Daoy (cell line): ENCODE results near the gene PZP. TPM values are rescaled to one million over a fixed set of nuclear protein-coding genes. Genes with fewer than 3 reads are reported as not detected.
"Not testable (repeated sequence)": the region's sequence is repeated elsewhere in the genome, so short reads cannot be mapped to it uniquely, and the experiment has no call there.

ENCODE experiments used
- DNase-seq: peaks from one replicate; pipeline ENCODE4 v3.0.0-alpha.2; 2015; ENCODE audit warnings: low read depth
- total RNA-seq: library from RNA; depleted of rRNA; stranded (reverse); fragments of >200 nt; shearing (Covaris generic); gene quantifications from 2 replicates; pipeline ENCODE4 v1.2.3, GENCODE V29; 2014

PZP gene
- total RNA-seq, 1 experiment from 2014 or later, result not detected

DNA sequence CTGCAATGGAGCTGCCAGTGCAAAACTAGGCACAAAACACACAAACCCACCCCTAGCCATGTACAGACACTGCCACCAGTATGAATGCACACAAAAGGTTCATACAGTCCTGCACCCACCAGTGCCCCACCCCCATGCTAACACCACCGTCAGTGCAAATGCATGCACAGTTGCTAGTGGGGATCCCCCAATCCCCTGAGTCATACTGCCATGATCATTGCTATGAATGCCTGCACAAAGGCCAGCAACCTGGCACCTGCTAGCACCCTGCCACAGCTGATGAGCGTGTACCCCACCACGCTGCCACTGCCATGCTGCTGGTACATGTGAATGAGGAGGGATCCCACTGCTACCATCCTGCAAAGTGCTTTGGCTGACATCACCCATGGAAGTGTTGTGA lies 23.9 kb downstream of the PZP start:
- no peak for DNase-seq

DNA sequence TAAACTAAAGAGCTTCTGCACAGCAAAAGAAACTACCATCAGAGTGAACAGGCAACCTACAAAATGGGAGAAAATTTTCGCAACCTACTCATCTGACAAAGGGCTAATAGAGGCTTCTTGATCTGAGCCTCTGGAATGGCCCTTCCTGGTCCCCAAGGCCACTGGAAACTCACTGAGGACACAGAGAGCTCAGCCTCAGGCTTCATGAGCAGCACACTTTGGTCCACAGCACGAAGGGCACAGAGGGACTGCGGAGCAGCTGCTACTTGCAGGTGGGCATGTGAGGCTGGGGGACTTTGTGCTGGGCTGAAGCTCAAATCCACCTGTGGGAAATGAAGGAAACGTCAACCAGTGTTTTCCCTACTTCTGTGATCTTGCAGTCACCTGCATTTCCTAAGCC lies 27.4 kb downstream of the PZP start:
- DNase-seq, result no peak

DNA sequence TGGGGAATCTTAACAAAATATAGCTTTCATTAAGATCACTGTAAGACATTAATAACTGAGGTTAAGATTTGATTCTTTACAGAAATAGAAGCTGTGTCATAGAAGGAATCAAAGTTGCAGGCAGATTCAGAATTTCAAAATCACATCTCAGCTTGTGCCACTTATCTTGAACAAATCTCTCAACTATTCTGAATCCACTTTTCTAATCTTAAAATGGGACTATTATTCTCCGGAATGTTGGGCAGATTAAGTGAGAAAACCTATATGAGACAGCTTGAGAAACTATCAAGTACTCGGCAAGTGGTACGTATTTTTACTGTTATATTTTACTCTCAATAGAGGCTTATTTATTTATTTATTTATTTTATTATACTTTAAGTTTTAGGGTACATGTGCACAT lies 28.4 kb downstream of the PZP start:
- DNase-seq, result no peak

DNA sequence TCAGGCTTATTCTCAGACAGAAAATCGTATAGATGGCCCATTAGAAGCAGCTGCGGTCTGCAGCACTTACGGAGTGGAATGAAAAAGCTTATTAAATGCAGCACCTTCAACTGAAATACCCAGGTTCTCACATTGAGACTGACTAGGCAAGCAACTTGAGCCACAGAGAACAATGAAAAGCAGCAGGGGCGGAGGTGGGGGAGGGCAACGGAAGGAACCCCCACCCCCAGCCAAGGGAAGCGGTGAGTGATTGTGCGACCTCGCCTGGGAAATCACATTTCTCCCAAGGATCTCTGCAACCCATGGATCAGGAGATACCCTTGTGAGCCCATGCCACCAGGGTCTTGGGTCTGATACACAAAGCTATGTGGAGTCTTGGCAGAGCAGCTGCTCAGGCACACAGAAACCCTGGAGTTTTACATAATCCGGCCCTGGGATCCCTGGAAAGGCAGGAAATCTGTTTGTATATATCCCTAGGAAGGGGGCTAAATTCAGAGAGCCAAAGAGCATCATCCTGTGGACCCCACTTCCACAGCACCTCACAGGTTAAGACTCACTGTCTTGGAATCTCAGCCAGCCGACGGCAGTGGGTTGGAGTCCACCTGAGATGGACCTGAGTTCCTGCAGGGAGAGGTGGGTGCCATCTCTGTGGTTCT lies 38.1 kb downstream of the PZP start:
- DNase-seq, result no peak

DNA sequence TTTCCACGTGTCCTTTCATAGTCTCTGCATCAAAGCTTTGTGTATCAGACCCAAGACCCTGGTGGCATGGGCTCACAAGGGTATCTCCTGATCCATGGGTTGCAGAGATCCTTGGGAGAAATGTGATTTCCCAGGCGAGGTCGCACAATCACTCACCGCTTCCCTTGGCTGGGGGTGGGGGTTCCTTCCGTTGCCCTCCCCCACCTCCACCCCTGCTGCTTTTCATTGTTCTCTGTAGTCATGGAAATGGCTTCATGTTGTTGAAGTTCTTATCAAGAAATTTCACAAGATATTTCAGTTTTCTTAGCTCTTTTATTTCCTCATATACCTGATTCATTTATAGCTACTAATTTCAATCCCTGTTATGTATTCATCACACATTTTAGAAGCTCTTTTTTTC lies 40.9 kb downstream of the PZP start:
- DNase-seq, result not testable (repeated sequence)

DNA sequence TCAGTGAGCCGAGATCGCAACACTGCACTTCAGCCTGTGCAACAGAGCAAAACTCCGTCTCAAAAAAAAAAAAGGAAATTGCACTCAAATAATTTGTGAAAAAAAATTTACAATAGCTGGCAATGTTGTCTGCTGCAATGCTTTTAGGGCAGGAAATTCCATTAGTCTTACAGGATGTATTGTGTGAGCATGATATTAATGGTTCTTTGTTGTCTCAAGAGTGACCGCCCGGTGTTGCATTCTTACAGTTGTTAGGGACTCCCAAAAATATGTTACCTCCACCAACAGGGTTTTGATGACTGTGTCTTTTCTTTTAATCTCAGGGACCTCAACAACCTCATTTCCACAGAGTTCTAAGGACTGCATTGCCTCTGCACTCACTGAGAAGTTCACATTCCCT lies 44.8 kb downstream of the PZP start:
- no peak for DNase-seq

DNA sequence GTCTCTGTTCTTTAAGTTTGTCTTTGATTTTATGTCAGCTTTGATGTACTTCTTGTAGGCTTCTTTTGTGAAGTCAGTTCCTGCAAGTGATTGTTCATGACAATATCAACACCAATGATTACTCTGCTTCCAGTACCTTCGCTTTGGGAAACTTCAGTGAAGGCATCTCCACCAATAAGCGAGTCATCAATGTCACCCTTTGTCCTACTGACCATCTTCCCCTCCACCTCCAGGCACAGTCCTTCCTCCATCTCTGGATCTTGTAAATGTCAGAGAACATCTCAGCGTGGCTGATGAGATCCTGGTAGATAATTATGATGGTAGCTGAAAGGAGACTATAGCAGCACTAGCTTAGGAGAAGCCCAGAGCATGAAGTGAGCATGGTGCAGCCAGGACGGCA lies 52.1 kb downstream of the PZP start:
- DNase-seq, result no peak

DNA sequence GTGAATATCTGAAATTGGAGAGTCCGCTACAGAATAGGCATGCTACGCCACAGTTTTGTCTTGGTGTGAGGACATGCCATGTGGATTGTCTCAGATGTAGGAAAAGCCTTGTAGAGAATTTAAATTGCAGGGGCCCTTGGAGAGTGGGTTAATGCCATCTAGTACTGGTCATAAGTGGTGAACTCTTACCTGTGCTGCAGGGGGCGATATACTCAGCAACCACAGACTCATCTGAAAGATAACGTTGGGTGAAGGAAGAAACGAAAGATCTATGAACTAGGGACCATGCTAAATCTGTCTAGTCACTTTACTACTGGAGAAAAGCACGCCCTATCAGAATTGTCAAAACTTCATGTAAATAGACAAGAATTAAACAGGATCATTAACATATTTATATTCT lies 58.8 kb downstream of the PZP start:
- no peak for DNase-seq

DNA sequence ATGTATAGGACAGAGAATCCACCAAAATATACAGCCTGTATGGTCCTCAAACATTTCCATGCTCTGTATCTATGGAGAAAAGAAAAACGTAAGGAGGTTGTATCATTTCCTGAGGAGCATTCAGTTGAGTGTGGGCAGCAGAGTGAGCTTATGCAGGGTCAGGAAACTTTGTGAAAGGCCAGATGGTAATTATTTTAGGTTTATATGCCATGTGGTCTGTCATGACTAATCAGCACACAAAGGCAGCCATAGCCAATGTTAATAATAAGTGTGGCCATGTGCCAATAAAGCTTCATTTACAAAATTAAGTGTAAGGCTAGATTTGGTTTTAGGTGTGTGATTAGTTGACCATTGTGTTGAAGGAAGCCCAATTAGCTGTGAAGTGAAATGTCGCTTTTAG lies 59.3 kb downstream of the PZP start:
- DNase-seq, result no peak

DNA sequence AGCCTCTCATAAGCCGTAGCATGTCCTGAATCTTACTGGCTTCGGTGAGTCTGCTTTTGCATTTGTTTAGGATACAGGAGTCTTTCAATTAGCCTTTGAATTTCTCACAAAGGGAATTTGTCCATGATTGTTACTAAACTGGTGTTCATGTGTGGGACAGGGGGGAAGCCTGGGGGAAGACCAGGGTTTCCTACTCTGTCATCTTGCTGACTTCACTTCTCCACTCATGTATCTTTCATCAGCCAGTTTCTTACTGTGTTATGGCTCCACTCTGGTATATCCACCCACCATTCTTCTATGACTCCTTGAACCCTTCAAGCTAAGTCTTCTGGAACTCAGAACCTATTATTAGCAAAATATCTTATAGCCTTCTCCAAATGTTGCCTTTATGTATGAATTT lies 60.7 kb downstream of the PZP start:
- DNase-seq, result no peak

DNA sequence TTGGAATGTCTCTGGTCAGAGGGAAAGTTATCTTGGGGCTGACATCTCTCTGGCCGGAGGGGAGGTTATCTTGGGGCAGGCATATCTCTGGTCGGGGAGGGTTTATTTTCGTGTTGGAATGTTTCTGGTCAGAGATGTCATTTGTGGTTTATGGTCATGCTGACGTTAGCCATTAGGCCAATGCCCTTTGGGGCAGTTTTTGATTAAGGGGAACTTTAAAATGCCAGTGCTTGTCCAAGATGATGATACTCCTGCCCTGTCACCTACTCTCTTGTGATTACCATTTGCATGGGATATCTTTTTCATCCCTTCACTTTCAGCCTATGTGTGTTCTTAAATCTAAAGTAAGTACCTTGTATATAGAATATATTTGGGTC lies 63.5 kb downstream of the PZP start:
- no peak for DNase-seq

DNA sequence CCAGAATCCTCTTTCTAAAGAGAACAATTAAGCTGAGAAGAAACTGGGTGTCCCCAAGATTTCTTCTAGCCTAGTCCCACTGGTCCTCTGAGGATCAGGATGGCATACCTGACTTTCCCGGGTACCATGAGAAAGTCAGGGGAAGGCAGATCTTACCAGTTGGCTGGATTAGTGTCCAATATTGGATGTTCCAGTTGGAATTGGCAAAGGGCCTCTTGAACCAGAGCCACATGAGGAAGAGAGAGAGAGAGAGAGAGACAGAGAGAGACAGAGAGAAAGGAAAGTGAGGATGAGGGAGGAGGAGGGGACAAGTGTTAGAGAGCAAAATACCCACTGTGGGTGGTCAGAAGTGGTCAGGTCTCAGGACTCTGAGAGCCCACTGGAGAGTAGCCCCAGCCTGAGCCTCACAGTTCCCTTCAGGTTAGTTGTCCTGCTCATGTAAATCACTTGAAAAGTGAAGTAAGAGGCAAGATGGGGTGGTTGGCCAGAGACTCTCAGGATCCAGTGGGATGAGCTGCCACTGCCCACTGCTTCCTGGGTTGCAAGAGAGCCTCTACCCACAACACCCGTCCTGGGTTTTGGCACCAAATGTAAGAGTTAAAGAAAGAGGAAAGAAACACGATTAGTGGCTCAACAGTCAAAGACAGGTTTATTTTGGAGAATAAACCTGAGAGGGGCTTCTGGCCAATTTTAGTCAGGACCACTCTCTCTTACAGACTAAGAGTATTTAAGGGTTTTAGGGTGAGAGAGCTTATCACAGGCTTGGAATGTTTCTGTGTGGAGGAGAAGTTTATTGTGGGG lies 64.1 kb downstream of the PZP start:
- no peak for DNase-seq

DNA sequence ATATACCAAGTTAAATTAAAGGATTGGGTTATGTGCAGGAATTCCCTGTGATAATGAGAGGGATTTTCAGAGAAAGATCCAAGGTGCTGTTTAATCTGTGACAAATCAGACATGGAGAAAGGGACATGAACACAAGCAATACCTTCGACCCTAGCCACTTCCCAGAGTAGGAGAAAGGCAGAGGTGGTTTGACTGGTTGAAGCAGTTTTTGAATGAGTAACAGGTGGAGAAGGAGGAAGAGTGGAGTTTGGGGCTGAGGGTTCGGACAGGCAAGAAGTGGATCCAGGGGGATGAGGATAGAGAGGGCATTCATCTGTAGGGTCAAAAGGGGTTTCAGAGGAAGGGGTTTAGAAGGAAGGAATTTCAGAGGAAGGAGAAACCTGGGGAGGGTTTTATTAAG lies 65.1 kb downstream of the PZP start:
- DNase-seq, result no peak

DNA sequence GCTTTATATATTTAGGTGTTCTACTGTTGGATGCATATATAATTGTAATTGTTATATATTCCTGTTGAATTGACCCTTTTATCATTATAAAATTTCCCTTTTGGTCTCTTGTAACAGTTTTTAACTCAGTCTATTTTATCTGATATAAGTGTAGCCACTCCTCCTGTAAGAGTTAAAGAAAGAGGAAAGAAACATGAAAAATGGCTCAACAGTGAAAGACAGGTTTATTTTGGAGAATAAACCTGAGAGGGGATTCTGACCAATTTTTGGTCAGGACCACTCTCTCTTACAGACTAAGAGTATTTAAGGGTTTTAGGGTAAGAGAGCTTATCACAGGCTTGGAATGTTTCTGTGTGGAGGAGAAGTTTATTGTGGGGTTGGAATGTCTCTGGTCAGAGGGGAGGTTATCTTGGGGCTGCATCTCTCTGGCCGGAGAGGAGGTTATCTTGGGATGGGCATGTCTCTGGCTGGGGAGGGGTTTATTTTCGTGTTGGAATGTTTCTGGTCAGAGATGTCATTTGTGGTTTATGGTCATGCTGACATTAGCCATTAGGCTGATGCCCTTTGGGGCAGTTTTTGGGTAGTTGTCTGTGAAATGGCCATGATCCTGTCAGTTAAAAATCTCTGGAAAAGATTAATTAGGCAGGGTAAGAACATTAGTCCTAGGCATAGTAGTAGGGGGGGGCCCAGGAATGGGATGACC lies 68.5 kb downstream of the PZP start:
- DNase-seq, result not testable (repeated sequence)

DNA sequence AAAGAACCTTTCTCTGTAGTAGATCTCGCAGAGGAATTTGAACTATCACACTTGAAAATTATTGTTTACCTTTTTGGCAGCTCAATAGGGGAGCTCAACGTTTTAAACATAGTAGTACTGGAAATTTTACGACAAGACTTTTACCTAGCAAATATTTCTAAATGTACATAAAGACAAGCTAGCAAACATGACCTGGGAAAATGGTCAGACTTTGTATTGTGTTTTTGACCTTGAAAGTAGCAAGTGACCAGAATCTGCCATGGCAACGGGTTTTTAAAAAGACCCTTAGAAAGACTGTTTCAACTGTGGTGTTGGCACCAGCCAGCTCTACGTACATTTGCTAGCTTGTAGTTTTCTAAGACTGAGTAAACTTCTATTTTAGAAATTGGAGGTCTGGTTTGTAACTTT lies 72.3 kb downstream of the PZP start:
- DNase-seq, result no peak

DNA sequence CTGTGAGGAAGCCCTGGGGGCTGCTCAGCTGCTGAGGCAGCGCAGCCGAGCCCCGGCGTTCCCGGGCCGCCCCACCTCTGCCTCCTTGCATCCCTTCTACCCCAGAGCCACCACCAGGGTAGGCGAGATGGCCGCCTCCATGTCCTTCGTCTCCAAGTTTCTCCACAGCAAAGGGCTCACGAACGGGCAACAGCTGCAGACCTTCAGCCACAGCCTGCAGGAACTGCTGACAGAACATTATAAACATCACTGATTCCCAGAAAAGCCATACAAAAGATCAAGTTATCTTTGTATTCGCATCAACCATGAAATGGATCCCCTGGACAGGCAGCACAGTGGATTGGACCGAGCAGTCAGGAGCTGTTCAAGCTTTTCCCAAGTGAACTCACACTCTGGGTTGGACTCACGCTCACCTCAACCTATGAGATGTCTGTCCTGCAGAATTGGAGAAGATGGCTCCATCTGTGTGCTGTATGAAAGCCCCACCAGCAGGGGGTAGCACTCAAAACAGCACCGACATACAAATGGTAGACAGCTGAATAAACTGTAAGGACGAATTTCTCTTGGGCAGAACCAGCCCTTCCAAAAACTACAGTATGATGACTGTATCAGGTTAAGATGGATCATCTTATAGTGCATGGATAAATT lies 73.1 kb downstream of the PZP start:
- DNase-seq, result no peak

DNA sequence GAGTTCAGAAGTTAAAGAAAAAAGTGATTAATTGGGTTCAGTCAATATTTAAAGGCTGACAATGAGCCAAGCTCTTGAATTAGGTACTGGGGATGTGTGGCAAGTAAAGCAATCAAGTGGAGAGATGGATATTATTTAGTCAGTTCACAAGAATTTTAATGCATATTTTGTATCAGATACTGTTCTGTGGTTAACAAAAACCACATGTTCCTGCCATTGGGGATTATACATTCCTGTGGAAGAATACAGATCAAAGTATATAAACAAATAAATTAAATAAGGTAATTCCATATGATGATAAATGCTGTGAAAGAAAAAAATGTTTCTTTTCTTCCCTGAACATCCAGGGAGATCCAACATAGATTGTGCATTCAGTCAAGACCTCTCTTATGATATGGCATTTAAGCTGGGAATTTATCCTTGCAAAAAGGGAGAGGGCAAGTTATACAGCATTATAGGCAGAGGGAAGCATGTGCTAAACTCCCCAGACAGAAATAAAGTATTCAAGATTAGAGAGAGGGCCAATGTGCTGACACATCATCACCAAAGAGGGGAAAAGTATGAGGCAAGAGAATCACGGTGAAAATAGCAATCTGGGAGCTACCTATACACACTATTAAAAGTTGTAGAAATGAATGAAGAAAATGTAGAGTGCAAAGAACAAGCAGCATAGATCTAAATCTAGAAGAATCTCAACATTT lies 74.8 kb downstream of the PZP start:
- no peak for DNase-seq

DNA sequence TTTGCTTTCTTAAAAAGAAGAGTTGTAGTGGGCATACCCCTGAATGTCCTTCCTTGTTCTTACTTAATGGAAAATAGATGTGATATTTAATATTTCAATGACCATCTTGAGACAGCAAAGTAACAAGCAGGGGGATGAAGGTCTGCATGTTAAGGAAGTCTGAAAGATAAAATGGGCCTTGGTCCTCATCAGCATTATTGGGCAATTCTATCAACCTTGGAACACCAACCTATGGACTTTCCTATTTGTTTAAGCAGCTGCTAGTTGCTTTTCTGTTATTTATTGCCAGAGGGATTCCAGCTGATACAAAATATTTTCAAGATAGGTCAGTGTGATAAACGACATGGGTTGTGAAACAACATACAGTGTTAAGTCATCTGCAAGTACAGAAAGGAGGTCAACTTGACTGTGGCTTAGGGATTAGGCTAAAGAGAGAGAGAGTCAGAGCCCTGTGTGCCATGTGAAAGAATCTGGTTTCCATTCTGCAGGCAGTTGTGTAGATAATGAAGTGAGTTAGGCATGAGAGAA lies 76.1 kb downstream of the PZP start:
- DNase-seq, result no peak

DNA sequence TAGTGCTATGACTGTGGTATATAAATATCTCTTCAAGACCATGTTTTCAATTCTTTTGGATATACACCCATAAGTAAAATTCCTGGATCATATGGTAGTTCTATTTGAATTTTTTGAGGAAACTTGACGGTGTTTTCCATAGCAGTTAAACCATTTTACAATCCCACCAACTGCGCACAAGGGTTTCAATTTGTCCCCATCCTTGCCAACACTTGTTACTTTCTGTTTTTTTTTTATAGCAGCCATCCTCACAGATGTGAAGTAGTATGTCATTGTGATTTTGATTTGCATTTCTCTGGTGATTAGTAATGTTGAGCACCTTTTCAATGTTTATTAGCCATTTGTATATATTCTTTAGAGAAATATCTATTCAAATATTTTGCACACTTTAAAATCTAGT lies 78.0 kb downstream of the PZP start:
- no peak for DNase-seq

DNA sequence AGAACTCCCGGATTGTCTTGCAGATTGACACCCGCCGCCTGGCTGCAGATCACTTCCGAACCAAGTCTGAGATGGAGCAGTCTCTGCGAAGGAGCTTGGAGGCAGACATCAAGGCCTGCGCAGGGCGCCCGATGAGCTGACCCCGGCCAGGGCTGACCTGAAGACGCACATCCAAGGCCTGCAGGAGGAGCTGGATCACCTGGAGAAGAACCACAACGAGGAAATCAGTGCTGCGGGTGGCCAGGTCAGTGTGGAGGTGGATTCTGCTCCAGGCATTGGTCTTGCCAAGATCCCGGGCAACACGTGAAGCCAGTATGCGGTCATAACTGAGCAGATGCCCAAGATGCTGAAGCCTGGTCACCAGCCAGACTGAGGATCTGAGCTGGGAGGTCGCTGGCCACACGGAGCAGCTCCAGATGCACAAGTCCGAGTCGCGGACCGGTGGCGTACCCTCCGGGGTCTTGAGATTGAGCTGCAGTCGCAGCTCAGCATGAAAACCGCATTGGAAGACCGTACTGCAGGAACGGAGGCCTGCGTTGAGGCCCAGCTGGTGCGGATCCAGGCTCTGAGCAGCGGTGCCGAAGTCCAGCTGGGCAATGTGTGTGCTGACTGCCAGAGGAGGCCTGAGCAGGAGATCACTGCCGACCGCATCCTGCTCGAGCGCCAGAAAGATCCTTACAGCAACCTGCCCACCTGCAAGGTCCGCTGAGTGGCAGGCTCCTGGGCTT lies 80.1 kb downstream of the PZP start:
- no peak for DNase-seq

DNA sequence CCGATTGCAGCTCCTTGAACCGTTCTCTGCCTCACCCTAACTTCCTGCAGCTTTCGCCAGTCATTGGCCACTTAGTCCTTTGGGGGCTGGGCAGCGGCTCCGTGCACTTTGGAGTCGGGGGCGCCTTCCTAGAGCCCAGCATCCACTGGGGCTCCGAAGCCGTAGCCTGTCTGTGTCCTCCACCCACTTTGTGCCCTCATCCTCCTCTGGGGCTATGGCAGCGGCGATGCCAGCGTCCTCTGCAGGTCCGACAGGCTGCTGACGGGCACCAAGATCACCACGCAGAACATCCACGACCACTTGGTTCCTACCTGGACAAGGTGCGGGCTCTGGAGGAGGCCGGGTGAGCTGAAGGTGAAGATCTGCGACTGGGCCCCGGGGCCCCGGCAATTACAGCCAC lies 80.7 kb downstream of the PZP start:
- no peak for DNase-seq
